Fibroblast of peridontal ligament (primary cell): ENCODE data around the gene OMP.
A peak's percentile ranks its signal among the peaks of the same experiment; 100 is the strongest.
"Not testable (repeated sequence)": the region's sequence is repeated elsewhere in the genome, so short reads cannot be mapped to it uniquely, and the experiment has no call there.

Experiments used
- DNase-seq: peaks from one replicate; pipeline ENCODE4 v3.0.0-alpha.2; 2010; ENCODE audit errors: extremely low read depth

The OMP gene

GRCh38 chr11:77086521-77087472, 15.8 kb upstream of the OMP start:
- no peak for DNase-seq

- DNase-seq = no peak
These were observed 14.9 kb upstream of the OMP start for GRCh38 chr11:77087723-77088225.

- DNase-seq = no peak
These were observed 14.2 kb upstream of the OMP start for GRCh38 chr11:77088236-77089003.

- DNase-seq = no peak
These were observed 13.6 kb upstream of the OMP start for GRCh38 chr11:77089004-77089545.

GRCh38 chr11:77090046-77090372, 12.6 kb upstream of the OMP start:
- no peak for DNase-seq

- no peak for DNase-seq
These were observed 12.1 kb upstream of the OMP start for GRCh38 chr11:77090373-77091111.

- peak; percentile 65 for DNase-seq
These were observed 11.3 kb upstream of the OMP start for GRCh38 chr11:77091146-77091940.

GRCh38 chr11:77092382-77092781, 10.3 kb upstream of the OMP start:
- DNase-seq = no peak

- no peak for DNase-seq
These were observed 9.4 kb upstream of the OMP start for GRCh38 chr11:77093056-77093891.

GRCh38 chr11:77093987-77094840, 8.4 kb upstream of the OMP start:
- DNase-seq = no peak

GRCh38 chr11:77094841-77095365, 7.7 kb upstream of the OMP start:
- DNase-seq = no peak

- no peak for DNase-seq
These were observed 6.8 kb upstream of the OMP start for GRCh38 chr11:77095551-77096490.

GRCh38 chr11:77096591-77097019, 6.0 kb upstream of the OMP start:
- no peak for DNase-seq

- not testable (repeated sequence) for DNase-seq
These were observed 5.5 kb upstream of the OMP start for GRCh38 chr11:77097180-77097579.

GRCh38 chr11:77100166-77101042, 2.2 kb upstream of the OMP start:
- no peak for DNase-seq

- DNase-seq = peak; percentile 18
These were observed 1.6 kb upstream of the OMP start for GRCh38 chr11:77101043-77101537.
